GM18870 (cell line): Measurements from ENCODE around the gene ZSCAN23.

Experiments
- ATAC-seq: cut with Tn5 transposase; IDR thresholded peaks from one replicate; pipeline ENCODE4 v1.9.1; 2021; ENCODE audit warnings: moderate library complexity; ENCODE audit not compliant: unreplicated experiment

ZSCAN23 gene

GRCh38 chr6:28383235-28384142, 59.8 kb downstream of the ZSCAN23 start:
- ATAC-seq: peak; percentile 82
